HG03469 (cell line): ENCODE results near the gene OPRL1.
"Not testable (repeated sequence)": the region's sequence is repeated elsewhere in the genome, so short reads cannot be mapped to it uniquely, and the experiment has no call there.

Experiments
- ATAC-seq: cut with Tn5 transposase; IDR thresholded peaks from one replicate; pipeline ENCODE4 v1.9.1; 2021; ENCODE audit warnings: mild to moderate bottlenecking, moderate library complexity, moderate number of reproducible peaks; ENCODE audit not compliant: unreplicated experiment

Gene OPRL1

DNA sequence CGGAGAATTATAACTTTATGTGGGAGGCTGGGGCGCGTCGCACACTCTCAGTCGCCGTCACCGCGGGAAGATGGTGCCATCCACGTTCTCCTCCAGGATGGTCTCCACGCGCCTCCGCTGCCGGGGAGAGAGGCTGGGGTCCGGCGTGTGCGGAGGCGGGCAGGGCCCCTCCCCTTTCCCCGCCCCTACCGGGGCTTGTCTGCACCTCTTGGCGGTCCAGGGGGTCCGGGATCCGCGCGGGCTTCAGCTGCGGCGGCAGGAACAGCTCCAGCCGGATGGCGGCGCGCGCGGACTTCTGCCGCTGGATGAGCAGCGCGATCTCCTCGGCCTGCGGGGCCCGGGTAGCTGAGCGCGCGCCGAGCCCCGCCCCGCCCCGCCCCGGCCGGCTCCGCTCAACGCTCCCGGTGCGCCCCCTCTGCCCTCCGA, 3.5 kb downstream of the OPRL1 start:
- ATAC-seq: no peak

DNA sequence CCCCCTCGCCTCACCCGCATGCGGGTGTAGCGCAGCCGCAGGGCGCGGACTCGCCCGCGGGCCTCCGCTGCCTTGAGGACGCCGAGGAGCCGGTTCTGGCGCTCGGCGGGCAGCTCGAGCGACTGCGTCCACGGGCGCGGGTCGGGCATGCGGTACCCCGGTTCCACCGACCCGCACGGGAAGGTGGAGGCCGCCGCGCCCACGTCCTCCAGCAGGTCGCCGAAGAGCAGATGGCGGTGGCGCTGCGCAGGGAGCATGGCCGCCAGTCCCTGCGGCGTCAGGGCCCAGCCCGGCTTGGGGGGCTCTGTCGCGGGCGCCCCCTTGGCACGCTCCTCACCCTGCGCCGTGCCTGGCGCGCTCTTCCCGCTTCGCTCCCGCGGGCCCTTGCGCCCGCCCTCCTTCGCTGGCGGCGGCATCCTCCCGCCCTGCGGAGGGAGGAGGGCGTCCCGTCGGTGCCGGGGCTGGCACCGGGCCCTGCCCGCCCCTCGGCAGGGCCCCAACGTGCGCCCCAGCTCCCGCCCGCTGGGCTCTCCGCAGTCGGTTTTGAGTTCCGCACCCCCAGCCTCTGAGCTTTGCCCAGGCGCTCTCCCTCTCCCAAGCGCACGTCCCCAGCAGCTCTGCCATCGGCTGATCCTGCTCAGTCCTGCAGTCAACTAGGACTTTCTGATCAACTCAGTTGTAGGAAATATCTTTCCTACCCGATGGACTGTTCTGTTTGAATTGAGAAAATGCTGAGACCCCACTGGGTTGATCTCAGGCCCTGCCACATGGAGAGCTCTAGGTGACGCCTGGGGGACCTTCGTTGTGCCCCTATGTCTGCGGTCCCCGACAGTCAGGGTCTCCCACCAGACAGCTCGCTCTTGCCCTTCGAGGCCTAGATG, 4.2 kb downstream of the OPRL1 start, which contains the start of gene LKAAEAR1:
LKAAEAR1 (minus strand) TSS at position 595 of the 881 bp plus-strand sequence; CDS start at position 416, 179 bp downstream.
- no peak for ATAC-seq

DNA sequence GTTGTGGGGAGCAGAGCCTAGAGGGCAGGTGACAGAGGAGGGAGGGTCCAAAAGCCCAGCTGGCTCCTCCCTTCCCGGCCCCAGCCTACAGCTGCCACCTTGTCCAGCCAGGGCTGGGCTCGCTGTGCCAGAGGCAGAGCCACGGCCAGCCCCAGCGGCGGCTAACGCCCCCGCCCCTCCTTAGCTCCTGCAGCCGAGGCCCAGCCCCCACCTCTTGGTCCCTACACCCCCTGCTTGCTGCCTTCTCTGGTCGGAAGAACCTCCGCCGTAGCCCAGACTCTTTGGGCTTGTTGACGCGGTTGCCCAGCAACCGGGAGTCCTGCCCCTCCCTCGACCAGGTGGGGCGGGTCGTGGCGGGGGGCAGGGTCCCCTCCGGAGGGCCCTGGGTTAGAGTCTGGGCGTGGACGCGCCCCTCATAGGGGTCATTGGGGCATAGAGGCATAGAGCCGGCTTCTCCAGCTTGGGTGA, 4.8 kb downstream of the OPRL1 start:
- no peak for ATAC-seq

- ATAC-seq: no peak
Measured at GRCh38 chr20:64086801-64087200, 6.9 kb downstream of the OPRL1 start.

GRCh38 chr20:64087226-64087825, 7.4 kb downstream of the OPRL1 start:
- ATAC-seq: not testable (repeated sequence)

- ATAC-seq: not testable (repeated sequence)
Measured at GRCh38 chr20:64088586-64088985, 8.7 kb downstream of the OPRL1 start.

DNA sequence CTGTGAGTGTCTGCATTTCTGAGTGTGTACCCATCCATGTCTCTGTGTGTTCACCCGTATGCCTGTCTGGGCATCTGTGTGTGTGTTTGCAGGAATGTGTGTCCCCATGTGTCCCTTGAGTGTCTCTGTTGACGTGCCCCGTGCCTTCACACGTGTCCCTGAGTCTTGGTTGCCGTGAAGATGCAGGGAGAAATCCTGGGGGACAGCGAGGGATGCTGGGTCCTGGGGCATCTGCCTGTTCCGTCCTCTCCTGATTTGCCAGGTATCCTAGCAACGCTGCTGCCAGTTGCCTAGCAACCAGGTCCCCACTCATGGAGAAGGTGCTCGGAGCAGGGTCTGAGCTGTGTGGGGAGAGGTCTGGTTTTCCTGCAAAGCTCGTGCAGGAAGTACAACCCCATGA, 10.3 kb downstream of the OPRL1 start:
- no peak for ATAC-seq

DNA sequence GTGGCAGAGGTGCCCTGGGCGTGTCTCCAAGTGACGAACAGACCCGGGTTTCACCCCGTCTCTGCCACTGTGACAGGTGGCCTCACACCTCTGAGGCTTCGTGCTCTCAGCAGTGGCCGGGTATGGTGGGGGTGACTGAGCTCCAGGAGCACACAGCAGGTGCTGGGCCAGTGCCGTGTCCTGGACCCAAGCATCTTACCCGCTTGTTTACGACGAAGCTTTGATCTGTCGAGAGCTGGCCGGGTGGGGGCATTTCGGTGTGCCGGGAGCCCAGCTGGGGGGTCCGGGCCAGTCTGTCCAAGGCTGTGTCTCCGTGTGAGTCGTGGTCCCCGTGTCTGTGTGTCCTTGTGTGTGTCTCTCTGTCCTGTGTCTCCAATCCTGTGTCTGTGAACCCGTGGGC, 11.5 kb downstream of the OPRL1 start:
- ATAC-seq: no peak

DNA sequence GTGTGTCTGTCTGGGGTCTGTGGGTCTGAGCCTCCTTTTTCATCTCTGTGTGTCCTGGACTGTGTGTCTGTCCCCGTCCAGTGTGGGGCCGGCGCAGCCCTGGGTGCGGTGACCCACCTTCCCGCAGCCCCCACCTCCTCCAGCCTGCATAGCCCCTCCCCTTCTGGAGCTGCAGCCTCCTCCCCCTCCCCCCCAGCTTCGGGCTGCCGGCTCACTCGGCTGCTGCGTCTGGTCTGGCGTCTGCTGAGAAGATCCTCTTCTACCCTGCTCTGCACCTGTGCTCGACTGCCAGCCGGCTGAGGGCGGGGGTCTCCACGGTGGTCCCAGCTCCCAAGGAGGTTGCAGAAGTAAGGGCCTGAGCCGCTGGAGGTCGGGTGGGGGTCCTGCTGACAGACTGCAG, 11.9 kb downstream of the OPRL1 start:
- no peak for ATAC-seq

GRCh38 chr20:64092258-64093012, 12.6 kb downstream of the OPRL1 start:
- ATAC-seq: no peak

DNA sequence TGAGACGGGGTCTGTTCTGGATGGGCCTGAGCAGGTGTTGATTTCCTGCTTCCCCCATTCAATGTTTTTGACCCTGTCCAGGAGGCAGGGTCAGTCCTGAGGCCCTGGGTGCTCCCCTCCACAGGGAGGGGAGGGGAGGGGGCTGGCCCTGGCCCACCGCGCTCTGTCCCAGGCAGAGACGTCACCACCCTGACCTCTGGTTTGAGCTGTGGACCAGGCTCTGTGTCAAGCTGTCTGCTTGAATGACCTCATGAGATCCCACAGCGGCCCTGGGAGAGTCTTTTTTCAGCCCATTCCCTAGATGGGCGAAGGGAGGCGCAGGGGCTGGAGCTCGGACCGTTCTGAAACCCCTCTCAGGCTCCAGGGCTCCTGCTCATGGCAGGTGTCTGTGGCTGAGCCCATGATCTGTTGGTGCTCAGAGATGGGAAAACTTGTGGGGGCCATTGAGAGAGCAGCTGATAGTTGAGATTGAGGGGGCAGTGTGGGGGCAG, 13.2 kb downstream of the OPRL1 start:
- ATAC-seq: no peak

DNA sequence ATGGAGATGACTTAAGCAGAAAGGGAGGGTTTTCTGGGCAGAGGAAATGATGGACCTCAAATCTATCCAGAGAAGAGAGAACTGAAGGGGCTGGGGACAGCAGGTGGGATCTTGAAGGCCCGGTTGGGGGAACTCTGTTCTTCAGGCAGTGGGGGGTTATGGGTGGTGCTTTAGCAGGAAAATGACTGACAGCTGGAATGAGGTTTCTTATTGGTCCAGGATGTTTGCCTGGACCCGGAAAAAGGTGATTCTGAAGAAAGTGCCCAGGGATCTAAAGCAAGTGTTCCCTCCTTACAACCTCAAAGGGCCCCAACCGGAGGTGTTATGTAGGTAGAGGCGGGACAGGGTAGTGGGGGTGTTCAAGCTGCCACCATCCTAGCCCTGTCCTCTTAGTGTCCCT, 15.6 kb downstream of the OPRL1 start:
- no peak for ATAC-seq

- ATAC-seq: no peak
Measured at GRCh38 chr20:64095927-64096326, 16.0 kb downstream of the OPRL1 start.

DNA sequence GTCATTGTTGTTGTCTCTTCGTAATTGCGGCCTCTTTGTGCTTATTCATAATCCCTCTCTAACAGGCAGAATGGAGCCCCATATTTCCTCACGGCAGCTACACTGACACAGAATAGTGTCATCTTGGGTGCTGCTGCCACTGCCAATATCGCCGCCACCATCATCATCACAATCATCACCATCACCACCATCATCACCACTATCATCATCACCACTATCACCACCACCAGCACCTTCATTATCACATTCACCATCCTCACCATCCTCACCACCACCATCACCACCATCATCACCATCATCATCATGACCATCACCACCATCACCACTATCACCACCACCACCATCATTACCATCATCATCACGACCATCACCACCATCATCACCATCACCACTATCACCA, 16.7 kb downstream of the OPRL1 start:
- no peak for ATAC-seq

DNA sequence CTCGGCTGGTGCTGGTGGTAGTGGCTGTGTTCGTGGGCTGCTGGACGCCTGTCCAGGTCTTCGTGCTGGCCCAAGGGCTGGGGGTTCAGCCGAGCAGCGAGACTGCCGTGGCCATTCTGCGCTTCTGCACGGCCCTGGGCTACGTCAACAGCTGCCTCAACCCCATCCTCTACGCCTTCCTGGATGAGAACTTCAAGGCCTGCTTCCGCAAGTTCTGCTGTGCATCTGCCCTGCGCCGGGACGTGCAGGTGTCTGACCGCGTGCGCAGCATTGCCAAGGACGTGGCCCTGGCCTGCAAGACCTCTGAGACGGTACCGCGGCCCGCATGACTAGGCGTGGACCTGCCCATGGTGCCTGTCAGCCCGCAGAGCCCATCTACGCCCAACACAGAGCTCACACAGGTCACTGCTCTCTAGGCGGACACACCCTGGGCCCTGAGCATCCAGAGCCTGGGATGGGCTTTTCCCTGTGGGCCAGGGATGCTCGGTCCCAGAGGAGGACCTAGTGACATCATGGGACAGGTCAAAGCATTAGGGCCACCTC, 18.7 kb downstream of the OPRL1 start:
- ATAC-seq: no peak

DNA sequence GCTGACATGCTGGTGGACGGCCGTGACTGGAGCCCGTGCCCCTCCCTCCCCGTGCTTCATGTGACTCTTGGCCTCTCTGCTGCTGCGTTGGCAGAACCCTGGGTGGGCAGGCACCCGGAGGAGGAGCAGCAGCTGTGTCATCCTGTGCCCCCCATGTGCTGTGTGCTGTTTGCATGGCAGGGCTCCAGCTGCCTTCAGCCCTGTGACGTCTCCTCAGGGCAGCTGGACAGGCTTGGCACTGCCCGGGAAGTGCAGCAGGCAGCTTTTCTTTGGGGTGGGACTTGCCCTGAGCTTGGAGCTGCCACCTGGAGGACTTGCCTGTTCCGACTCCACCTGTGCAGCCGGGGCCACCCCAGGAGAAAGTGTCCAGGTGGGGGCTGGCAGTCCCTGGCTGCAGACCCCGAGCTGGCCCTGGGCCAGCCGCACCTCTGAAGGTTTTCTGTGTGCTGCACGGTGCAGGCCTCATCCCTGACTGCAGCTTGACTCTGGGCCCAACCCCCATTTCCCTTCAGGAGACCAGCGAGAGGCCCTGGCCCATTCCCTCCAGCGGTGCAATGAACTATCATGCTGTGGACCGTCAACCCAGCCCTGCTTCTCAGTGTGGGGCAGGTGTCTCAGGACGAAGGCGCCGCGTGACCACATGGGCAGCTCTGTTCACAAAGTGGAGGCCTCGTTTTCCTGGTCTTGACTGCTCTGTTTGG, 19.4 kb downstream of the OPRL1 start:
- no peak for ATAC-seq

DNA sequence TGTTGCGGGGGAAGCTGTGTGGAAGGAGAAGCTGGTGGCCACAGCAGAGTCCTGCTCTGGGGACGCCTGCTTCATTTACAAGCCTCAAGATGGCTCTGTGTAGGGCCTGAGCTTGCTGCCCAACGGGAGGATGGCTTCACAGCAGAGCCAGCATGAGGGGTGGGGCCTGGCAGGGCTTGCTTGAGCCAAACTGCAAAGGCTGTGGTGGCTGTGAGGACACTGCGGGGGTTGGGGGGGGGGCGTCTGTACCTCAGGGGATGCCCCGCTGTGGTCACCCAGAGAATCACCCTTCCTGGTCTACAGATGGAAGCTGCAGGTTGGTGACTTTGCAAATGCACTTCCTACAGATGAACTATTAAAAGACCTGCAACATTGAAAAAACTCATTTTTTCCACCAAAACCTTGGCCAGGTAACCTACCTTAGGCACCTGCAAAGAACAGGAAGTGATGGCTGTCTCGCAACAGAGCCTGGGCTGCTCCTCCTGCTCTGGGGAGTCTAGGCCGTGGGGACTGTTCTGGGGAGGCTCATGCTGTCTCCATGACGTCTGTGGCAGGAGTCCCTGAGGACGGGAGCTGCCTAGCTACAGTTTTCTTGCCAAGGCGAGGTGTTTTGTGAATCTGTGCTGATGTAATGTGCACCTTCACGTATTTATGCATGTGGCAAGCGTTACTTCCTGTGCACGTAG, 20.1 kb downstream of the OPRL1 start:
- no peak for ATAC-seq

- ATAC-seq: no peak
Measured at GRCh38 chr20:64100566-64100888, 20.6 kb downstream of the OPRL1 start.

- ATAC-seq: no peak
Measured at GRCh38 chr20:64100946-64101688, 21.2 kb downstream of the OPRL1 start.
